ENCODE measurements around the gene PWP2.
"Not testable (repeated sequence)": the region's sequence is repeated elsewhere in the genome, so short reads cannot be mapped to it uniquely, and the experiment has no call there.

PWP2 gene

GRCh38 chr21:44139787-44140551 is 32.8 kb downstream of the PWP2 start:
- not testable (repeated sequence) for DNase-seq

- not testable (repeated sequence) for DNase-seq
Measured at GRCh38 chr21:44140552-44140932, 33.3 kb downstream of the PWP2 start.

GRCh38 chr21:44142470-44142869 is 35.3 kb downstream of the PWP2 start:
- DNase-seq: not testable (repeated sequence)

GRCh38 chr21:44143380-44143779 is 36.2 kb downstream of the PWP2 start:
- DNase-seq: not testable (repeated sequence)

GRCh38 chr21:44143996-44144395 is 36.8 kb downstream of the PWP2 start:
- DNase-seq: not testable (repeated sequence)

- DNase-seq: not testable (repeated sequence)
Measured at GRCh38 chr21:44144784-44145602, 37.8 kb downstream of the PWP2 start.

GRCh38 chr21:44145616-44146015 is 38.4 kb downstream of the PWP2 start:
- not testable (repeated sequence) for DNase-seq

- DNase-seq: not testable (repeated sequence)
Measured at GRCh38 chr21:44147108-44147507, 39.9 kb downstream of the PWP2 start.

GRCh38 chr21:44150255-44150654 is 43.1 kb downstream of the PWP2 start:
- DNase-seq: not testable (repeated sequence)

- not testable (repeated sequence) for DNase-seq
Measured at GRCh38 chr21:44153214-44153888, 46.2 kb downstream of the PWP2 start.

GRCh38 chr21:44153889-44154228 is 46.7 kb downstream of the PWP2 start:
- DNase-seq: not testable (repeated sequence)

GRCh38 chr21:44154816-44155230 is 47.6 kb downstream of the PWP2 start:
- not testable (repeated sequence) for DNase-seq

- not testable (repeated sequence) for DNase-seq
Measured at GRCh38 chr21:44155231-44155993, 48.2 kb downstream of the PWP2 start.

- DNase-seq: not testable (repeated sequence)
Measured at GRCh38 chr21:44155994-44156380, 48.8 kb downstream of the PWP2 start.

GRCh38 chr21:44157439-44158081 is 50.4 kb downstream of the PWP2 start:
- DNase-seq: not testable (repeated sequence)

- not testable (repeated sequence) for DNase-seq
Measured at GRCh38 chr21:44158082-44158468, 50.9 kb downstream of the PWP2 start.

- not testable (repeated sequence) for DNase-seq
Measured at GRCh38 chr21:44159349-44160297, 52.4 kb downstream of the PWP2 start.

- not testable (repeated sequence) for DNase-seq
Measured at GRCh38 chr21:44160298-44160672, 53.1 kb downstream of the PWP2 start.

- not testable (repeated sequence) for DNase-seq
Measured at GRCh38 chr21:44160821-44161220, 53.6 kb downstream of the PWP2 start.

GRCh38 chr21:44163167-44163653 is 56.0 kb downstream of the PWP2 start:
- not testable (repeated sequence) for DNase-seq

- DNase-seq: not testable (repeated sequence)
Measured at GRCh38 chr21:44165933-44166332, 58.7 kb downstream of the PWP2 start.

Data from DMS79 treated with DMSO at 0.1 percent for 48 hours (cell line).